NCI-H748 treated with DMSO at 0.1 percent for 48 hours (cell line): ENCODE data around the gene HDAC11.
"Not testable (repeated sequence)": the region's sequence is repeated elsewhere in the genome, so short reads cannot be mapped to it uniquely, and the experiment has no call there.

Experiments
- DNase-seq: peaks from one replicate; lab custom pipeline; 2025; lab: John Stamatoyannopoulos, UW

HDAC11 gene

DNA sequence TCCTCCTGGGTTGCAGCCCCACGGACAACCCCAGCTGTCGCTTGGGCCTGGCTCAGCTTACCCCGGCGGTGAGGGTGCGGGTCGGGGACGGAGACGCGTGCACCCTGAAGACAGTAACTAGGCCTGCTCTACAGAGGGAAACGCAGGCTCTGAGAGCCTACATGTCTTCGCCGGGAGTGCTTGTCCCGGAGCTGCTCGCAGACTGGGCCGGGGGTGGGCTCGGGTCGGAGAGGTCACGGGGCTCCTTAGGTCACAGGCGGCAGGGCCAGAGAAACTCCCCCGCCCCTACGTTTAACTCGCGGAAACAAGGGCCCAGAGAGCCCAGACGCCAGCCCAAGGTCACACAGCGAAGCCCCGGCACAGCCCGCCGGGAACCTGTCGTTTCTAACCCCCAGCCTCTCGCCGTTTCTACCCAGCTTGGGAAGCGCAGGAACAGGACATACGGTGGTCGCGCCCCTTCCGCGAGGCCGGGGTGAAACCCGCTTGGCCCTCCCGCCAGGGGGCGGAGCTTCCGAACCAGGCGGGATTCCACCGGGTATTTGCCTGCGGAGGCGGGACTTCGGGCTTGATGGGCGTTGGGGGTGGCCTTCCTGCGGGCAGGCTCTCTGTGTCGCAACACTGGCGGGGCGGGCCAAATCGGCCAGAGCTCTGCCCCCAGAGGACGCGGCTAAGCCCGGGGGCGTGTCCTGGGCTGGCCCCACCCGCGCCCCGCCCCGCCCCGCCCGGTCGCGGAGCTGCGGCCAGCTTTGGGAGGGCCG lies at the start of gene HDAC11:
HDAC11 (plus strand) TSS at position 725 of the 758 bp plus-strand sequence. CDS start 42 bp downstream, outside the sequence.
- DNase-seq: peak; percentile 78

DNA sequence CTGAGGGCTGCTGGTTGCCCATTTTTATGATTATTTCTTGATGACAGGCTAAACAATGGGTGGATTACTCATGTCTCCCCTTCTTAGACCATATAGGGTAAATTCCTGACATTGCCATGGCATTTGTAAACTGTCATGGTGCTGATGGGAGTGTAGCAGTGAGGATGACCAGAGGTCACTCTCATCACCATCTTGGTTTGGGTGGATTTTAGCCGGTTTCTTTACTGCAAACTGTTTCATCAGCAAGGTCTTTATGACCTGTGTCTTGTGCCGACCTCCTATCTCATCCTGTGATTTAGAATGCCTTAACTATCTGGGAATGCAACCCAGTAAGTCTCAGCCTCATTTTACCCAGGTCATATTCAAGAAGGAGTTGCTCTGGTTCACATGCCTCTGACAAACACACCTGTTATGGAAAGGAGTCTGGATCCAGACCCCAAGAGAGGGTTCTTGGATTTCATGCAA lies 49.7 kb upstream of the HDAC11 start:
- not testable (repeated sequence) for DNase-seq

GRCh38 chr3:13432093-13432492 lies 48.0 kb upstream of the HDAC11 start:
- no peak for DNase-seq

DNA sequence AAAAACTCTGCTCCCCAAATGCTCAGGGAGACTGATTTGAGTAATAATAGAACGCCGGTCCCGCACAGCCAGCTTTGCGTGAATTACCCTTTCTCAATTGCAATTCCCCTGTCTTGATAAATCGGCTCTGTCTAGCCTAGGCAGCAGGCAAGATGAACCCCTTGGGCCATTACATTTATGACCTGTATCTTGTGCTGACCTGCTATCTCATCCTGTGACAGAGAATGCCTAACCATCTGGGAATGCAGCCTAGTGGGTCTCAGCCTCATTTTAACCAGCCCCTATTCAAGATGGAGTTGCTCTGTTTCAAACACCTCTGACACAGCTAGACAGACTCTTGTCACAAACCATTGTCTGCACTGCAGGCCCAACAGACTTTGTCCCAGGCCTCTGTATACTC lies 46.2 kb upstream of the HDAC11 start:
- no peak for DNase-seq

DNA sequence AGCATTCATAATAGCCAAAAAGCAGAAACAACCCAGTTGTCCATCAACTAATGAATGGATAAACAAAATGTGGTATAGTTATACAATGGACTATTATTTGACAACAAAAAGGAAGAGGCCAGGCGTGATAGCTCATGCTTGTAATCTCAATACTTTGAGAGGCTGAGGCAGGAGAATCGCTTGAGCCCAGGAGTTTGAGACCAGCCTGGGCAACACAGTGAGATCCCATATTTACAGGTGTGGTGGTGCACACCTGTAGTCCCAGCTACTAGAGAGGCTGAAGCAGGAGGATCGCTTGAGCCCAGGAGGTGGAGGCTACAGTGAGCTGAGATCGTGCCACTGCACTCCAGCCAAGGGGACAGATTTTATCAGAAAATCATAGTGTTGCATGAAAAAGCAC lies 43.9 kb upstream of the HDAC11 start:
- DNase-seq: not testable (repeated sequence)

GRCh38 chr3:13440204-13440817 lies 39.8 kb upstream of the HDAC11 start:
- no peak for DNase-seq

GRCh38 chr3:13442882-13443281 lies 37.2 kb upstream of the HDAC11 start:
- not testable (repeated sequence) for DNase-seq

- no peak for DNase-seq
Observed at GRCh38 chr3:13451301-13451673, 28.8 kb upstream of the HDAC11 start.

GRCh38 chr3:13452490-13453335 lies 27.4 kb upstream of the HDAC11 start:
- DNase-seq: peak; percentile 40

GRCh38 chr3:13455644-13456043 lies 24.5 kb upstream of the HDAC11 start:
- no peak for DNase-seq

DNA sequence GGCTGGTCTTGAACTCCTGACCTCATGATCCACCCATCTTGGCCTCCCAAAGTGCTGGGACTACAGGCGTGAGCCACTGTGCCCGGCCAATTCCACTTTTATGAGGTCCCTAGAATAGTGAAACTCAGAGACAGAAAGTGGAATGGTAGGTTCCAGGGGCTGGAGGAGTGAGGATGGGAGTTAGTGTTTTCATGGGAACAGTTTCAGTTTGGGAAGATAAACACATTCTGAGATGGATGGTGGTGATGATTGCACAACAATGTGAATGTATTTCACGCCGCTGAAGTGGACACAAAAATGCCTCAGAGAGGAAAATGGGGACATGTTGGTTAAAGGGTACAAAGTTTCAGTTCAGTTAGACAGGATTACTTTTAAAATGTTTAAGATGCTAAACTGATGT lies 22.5 kb upstream of the HDAC11 start:
- no peak for DNase-seq

DNA sequence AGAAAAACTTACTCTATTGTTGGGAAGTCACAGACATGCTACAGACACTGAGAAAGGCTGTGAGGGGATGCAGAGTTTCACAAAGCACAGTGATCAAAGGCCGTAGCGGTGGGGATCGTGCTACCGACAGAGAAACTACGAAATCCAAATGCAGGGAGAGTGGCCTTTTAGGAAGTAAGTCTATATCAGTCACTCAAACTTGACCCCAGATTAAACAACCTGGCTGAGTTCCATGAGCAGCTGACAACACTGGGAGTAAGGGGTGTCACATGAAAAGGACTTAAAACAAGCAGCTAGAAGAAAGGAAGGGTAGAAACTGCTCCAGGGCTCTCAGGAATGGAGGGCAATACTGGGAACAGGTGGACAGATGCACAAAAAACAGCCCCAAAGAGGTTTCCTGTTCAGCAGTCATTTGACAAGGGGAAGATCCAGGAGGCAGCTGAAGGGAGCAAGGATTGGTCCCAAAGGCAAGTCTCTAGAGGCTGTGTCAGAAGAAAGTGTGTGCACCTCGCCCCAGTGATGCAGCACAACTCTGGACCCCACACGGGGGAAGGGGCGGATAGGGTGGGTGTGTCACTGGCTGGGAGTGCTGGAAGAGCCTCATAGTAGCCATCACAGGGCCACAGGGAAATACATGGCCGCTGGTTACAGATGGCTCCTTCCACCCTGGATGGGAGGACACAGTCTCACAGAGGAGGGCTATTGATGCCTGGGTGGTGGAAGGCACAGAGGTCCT lies 20.3 kb upstream of the HDAC11 start:
- no peak for DNase-seq

- DNase-seq: no peak
Observed at GRCh38 chr3:13460341-13460736, 19.8 kb upstream of the HDAC11 start.

- DNase-seq: peak; percentile 46
Observed at GRCh38 chr3:13461169-13462124, 18.7 kb upstream of the HDAC11 start.

GRCh38 chr3:13462125-13462629 lies 17.9 kb upstream of the HDAC11 start:
- no peak for DNase-seq

DNA sequence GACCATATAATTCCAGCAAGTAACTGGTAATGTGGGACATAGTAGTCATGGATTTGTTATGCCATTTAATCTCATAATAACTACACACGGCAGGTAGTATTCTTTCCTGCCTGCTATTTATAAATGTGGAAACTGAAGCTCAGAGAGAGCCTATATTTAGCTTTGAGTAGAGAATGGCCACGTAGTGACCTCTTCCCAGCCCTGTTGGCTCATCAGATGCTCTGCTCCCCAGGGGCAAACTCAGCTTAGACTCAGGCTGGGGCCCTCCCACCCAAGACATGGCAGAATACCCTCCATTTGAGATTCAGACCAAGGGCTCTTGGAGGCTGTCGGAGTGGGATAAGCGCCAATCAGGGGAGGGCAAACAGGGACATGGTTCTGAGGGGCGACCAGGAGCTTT lies 17.3 kb upstream of the HDAC11 start:
- no peak for DNase-seq

DNA sequence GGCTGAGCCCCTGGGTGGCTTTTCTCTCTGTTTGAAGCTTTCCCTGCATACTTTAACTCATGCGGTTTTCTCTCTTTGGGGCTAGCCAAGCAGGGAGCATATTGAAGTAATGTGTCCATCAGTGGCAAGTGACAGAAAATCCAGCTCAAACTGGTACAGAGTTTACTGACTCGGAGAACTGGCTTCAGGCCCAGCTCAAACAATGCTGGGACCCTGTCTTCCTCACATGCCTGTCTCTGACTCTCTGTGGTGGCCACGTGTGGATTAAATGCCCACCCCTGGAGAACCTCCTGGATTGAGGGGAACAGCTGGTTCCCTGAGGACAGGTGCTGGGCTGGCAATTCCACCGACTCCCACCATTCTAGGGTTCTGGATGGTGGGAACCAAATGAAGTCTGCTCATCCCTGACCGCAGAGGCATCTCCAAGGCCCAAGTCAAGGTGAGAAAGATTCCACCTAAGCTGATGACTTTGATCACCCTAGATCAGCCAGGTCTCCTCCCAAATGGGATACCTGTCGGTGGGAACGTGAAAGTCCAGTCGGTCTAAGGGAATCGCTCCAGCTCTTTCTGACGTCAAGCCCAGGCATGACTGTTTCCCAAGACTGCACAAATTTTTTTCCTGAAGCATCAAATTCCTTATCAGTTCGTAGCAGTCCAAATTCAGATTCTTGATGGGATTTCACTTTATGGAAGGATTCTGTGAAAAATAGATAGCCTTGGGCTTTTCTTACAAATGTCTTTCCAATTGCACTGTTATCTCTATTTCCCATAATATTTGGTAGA lies 16.3 kb upstream of the HDAC11 start:
- DNase-seq: no peak

DNA sequence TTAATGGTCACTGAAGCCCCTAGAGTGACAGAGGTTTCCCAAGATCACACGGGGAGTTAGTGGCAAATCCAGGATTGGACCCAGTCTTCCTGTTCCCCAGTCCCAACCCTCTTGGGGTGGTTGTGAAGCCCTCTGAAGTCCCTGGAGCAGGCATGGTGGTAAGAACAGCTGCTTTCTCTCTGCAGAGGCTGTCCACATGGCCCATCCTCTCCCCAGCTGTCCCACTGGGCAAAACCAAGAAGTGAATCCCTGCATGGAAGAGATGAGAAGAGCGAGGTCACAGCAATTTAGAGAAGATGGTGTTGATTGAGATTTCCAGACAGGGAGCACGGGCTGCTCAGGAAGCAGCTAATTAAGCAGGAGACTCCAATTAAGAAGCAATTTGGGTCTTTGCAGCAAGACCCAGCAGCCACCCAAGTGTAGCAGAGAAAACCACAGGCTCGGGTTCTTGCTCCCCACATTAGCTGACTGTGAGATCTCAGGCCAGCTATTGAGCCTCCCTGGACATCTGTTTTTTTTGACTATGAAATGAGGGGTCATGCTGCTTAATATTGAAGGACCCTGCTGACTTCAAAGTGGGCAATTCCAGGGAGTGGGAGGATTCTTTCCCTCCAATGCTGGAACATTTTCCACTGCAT lies 14.8 kb upstream of the HDAC11 start:
- no peak for DNase-seq

GRCh38 chr3:13466781-13467180 lies 13.3 kb upstream of the HDAC11 start:
- no peak for DNase-seq
